Prostate gland (tissue), 2 donors: ENCODE data around the gene PKLR. TPM values are rescaled to one million over a fixed set of nuclear protein-coding genes. Genes with fewer than 3 reads are reported as not detected.

Experiments
- DNase-seq: peaks from one replicate; pipeline ENCODE4 v3.0.0-alpha.2; 2019; ENCODE audit warnings: low spot score
- H3K27ac ChIP-seq, 2 donors: fragments of 200-600 bp; sonication (generic); 2 replicates each; pipeline ENCODE4 v1.5.1; 2017 to 2019
- H3K27me3 ChIP-seq: fragments of 200-600 bp; sonication (generic); replicated peaks from 2 replicates; pipeline ENCODE4 v1.5.1; 2019; ENCODE audit not compliant: insufficient read depth
- H3K36me3 ChIP-seq, 2 donors: fragments of 200-600 bp; sonication (generic); 1 replicate in 1 of 2; 2 replicates in 1 of 2; pipeline versions ENCODE4 v1.5.1 to v1.8.1; 2017 to 2019
- H3K4me1 ChIP-seq: fragments of 200-600 bp; sonication (generic); replicated peaks from 2 replicates; pipeline ENCODE4 v1.5.1; 2019
- H3K4me3 ChIP-seq, 2 donors: fragments of 200-600 bp; sonication (generic); 2 replicates each; pipeline ENCODE4 v1.5.1; 2017 to 2019
- H3K9me3 ChIP-seq: fragments of 200-600 bp; sonication (generic); 2 replicates; pipeline ENCODE4 v1.5.1; 2017
- CTCF ChIP-seq, 4 experiments: fragments of 200-600 bp in 2 of 4; fragments of 450-650 bp in 2 of 4; sonication (generic) in 2 of 4; IDR thresholded peaks; 1 replicate in 3 of 4; 2 replicates in 1 of 4; pipeline ENCODE4 v1.5.1; 2016 to 2019; ENCODE audit warnings: antibody characterized with exemption in 4 of 4, mild to moderate bottlenecking in 2 of 4, moderate library complexity in 2 of 4
- POLR2A ChIP-seq: fragments of 450-650 bp; IDR thresholded peaks from one replicate; pipeline ENCODE4 v1.6.1; 2016; ENCODE audit warnings: antibody characterized with exemption, mild to moderate bottlenecking
- POLR2AphosphoS5 ChIP-seq: sonication (generic); formaldehyde crosslinking; IDR thresholded peaks from one replicate; pipeline ENCODE4 v1.6.1; 2017; ENCODE audit warnings: antibody characterized with exemption
- WGBS: methylation state at CpG from one replicate; pipeline ENCODE4 v1.1.5; 2018; 5-methylcytosine and 5-hydroxymethylcytosine counted together
- intact Hi-C: fragments of 100-400 bp; cut with DNase I; formaldehyde crosslinking; loops from one replicate; pipeline ENCODE4 v1.14.2; 2022
- total RNA-seq, 2 donors: library from RNA; depleted of rRNA; stranded (reverse); fragments of >200 nt; gene quantifications; one replicate each; pipeline ENCODE4 v1.1.0, GENCODE V29; 2016

PKLR gene
- total RNA-seq, 2 donors from 2014 or later = not detected

GRCh38 chr1:155279268-155279667, 22.0 kb downstream of the PKLR start:
- intact Hi-C loops = loop anchor here (5.0 to 10.0 kb wide), 3 partner anchors 226 to 313 kb away; partner anchors contain the start of gene ASH1L
- Histone ChIP-seq H3K4me1 (peaks cover 4% of the 10 kb centered on the region), H3K9me3 (no peaks in the 10 kb centered on the region), H3K27me3 (no peaks in the 10 kb centered on the region), H3K27ac (no peak overlapping the region), H3K36me3 (no peaks in the 10 kb centered on the region), H3K4me3 (no peak overlapping the region)
- TF ChIP-seq CTCF (IDR thresholded peaks at IDR 0.05) (no peak), POLR2A (no peak), POLR2AphosphoS5 (no peak)
- no peak for DNase-seq
- 90% methylated on average over 2 of the region's 2 CpGs for WGBS

- no peak overlapping the region for H3K4me3 ChIP-seq
- TF ChIP-seq POLR2AphosphoS5 (no peak), CTCF (IDR thresholded peaks at IDR 0.05) (no peak), POLR2A (no peak)
- no peaks in the 10 kb centered on the region for H3K9me3 ChIP-seq
- no peaks in the 10 kb centered on the region for H3K27me3 ChIP-seq
- no peak overlapping the region for H3K27ac ChIP-seq
- H3K4me1 ChIP-seq = peaks cover 4% of the 10 kb centered on the region
- intact Hi-C loops = loop anchor here (5.0 to 10.0 kb wide), 3 partner anchors 226 to 314 kb away; partner anchors contain the start of gene ASH1L
- no peak for DNase-seq
- 61% methylated on average over 10 of the region's 10 CpGs for WGBS
- H3K36me3 ChIP-seq = no peaks in the 10 kb centered on the region
These were observed 22.5 kb downstream of the PKLR start for GRCh38 chr1:155278689-155279160.

GRCh38 chr1:155277902-155278688, 23.1 kb downstream of the PKLR start:
- Histone ChIP-seq H3K36me3 (no peaks in the 10 kb centered on the region), H3K4me1 (peaks cover 4% of the 10 kb centered on the region), H3K27me3 (no peaks in the 10 kb centered on the region), H3K9me3 (no peaks in the 10 kb centered on the region), H3K4me3 (peak overlapping the region; percentile 56 to 64), H3K27ac (peak overlapping the region; percentile 76 to 83)
- peak; percentile 26 for DNase-seq
- intact Hi-C loops = loop anchor here (5.0 to 10.0 kb wide), 3 partner anchors 227 to 314 kb away; partner anchors contain the start of gene ASH1L
- TF ChIP-seq CTCF (IDR thresholded peaks at IDR 0.05) (peak in 2 of 4 experiments; percentile 28 to 39), POLR2A (no peak)
- WGBS = 2% methylated on average over 28 of the region's 29 CpGs

- Histone ChIP-seq H3K27ac (peak within 1 kb of the TSS; percentile 76 to 83), H3K9me3 (no peaks in the 10 kb centered on the region), H3K4me3 (peak within 1 kb of the TSS; percentile 56 to 64), H3K36me3 (no peaks in the 10 kb centered on the region), H3K27me3 (no peaks in the 10 kb centered on the region), H3K4me1 (peaks cover 4% of the 10 kb centered on the region)
- intact Hi-C loops = loop anchor here (5.0 to 10.0 kb wide), 3 partner anchors 228 to 315 kb away; partner anchors contain the start of gene ASH1L
- peak; percentile 97 for DNase-seq
- TF ChIP-seq POLR2A (no peak), POLR2AphosphoS5 (peak; percentile 87), CTCF (IDR thresholded peaks at IDR 0.05) (peak; percentile 74 to 85 (median 78))
- under 1% methylated on average over 40 of the region's 68 CpGs for WGBS
These were observed 24.0 kb downstream of the PKLR start, which contains the start of gene HCN3 for GRCh38 chr1:155277070-155277901. Gene HCN3 (plus strand): TSS chr1:155277463. CDS start chr1:155277591, 128 bp downstream.
